Neuronal stem cell (in vitro differentiated cells): ENCODE data around the gene CHD6.

Source experiments
- DNase-seq: peaks from one replicate; pipeline ENCODE4 v3.0.0-alpha.2; 2013; ENCODE audit warnings: low spot score
- H2AFZ ChIP-seq: one replicate; pipeline ENCODE4 v1.6.1; 2013; ENCODE audit warnings: mild to moderate bottlenecking, low read length, inconsistent platforms
- H2AK5ac ChIP-seq: 2 replicates; pipeline ENCODE4 v1.6.1; 2013; ENCODE audit warnings: low read depth, mild to moderate bottlenecking, inconsistent platforms, low read length, moderate library complexity, mixed read lengths
- H2BK120ac ChIP-seq: 2 replicates; pipeline ENCODE4 v1.6.1; 2013; ENCODE audit warnings: low read depth, mild to moderate bottlenecking, inconsistent platforms, low read length, moderate library complexity, mixed read lengths
- H2BK12ac ChIP-seq: one replicate; pipeline ENCODE4 v1.6.1; 2013; ENCODE audit warnings: low read length, inconsistent platforms
- H2BK15ac ChIP-seq: 2 replicates; pipeline ENCODE4 v1.6.1; 2013; ENCODE audit warnings: mild to moderate bottlenecking, low read length, inconsistent platforms, mixed read lengths
- H2BK5ac ChIP-seq: one replicate; pipeline ENCODE4 v1.6.1; 2013; ENCODE audit warnings: inconsistent platforms, mild to moderate bottlenecking, low read length, moderate library complexity
- H3K14ac ChIP-seq: one replicate; pipeline ENCODE4 v1.6.1; 2013; ENCODE audit warnings: low read length, inconsistent platforms
- H3K18ac ChIP-seq: 2 replicates; pipeline ENCODE4 v1.6.1; 2013; ENCODE audit warnings: low read length, inconsistent platforms
- H3K23ac ChIP-seq: 2 replicates; pipeline ENCODE4 v1.6.1; 2013; ENCODE audit warnings: low read depth, mild to moderate bottlenecking, mixed read lengths, low read length, inconsistent platforms; ENCODE audit not compliant: poor library complexity
- H3K27ac ChIP-seq: replicated peaks from 3 replicates; pipeline ENCODE4 v1.5.1; 2013; ENCODE audit warnings: low read length, inconsistent platforms
- H3K27me3 ChIP-seq, 3 experiments: 2 replicates each; pipeline ENCODE4 v1.6.1; 2013; ENCODE audit warnings: low read length in 3 of 3, mild to moderate bottlenecking in 2 of 3, inconsistent platforms in 1 of 3, low read depth in 1 of 3, mixed read lengths in 1 of 3, moderate library complexity in 1 of 3; ENCODE audit not compliant: control insufficient read depth in 3 of 3, insufficient read depth in 3 of 3
- H3K36me3 ChIP-seq, 2 donors: replicated peaks in 1 of 2; 2 replicates each; pipeline ENCODE4 v1.6.1; 2013; ENCODE audit warnings: low read length in 2 of 2; ENCODE audit not compliant: control insufficient read depth in 2 of 2, insufficient read depth in 2 of 2
- H3K4ac ChIP-seq: 2 replicates; pipeline ENCODE4 v1.6.1; 2013; ENCODE audit warnings: inconsistent platforms, mild to moderate bottlenecking, low read length, moderate library complexity
- H3K4me1 ChIP-seq, 2 donors: 1 replicate in 1 of 2; 2 replicates in 1 of 2; pipeline ENCODE4 v1.6.1; 2013; ENCODE audit warnings: low read length in 2 of 2, low read depth in 1 of 2; ENCODE audit not compliant: control insufficient read depth in 2 of 2, insufficient read depth in 1 of 2
- H3K4me2 ChIP-seq: one replicate; pipeline ENCODE4 v1.6.1; 2013; ENCODE audit warnings: mild to moderate bottlenecking, low read length, inconsistent platforms; ENCODE audit not compliant: insufficient read depth, poor library complexity, severe bottlenecking
- H3K4me3 ChIP-seq, 2 donors: 2 replicates each; pipeline ENCODE4 v1.5.1; 2013; ENCODE audit warnings: low read length in 2 of 2, mild to moderate bottlenecking in 2 of 2, inconsistent platforms in 1 of 2, moderate library complexity in 1 of 2
- H3K79me1 ChIP-seq: one replicate; pipeline ENCODE4 v1.6.1; 2013; ENCODE audit warnings: low read depth, mild to moderate bottlenecking, inconsistent platforms, low read length, moderate library complexity
- H3K9ac ChIP-seq: one replicate; pipeline ENCODE4 v1.6.1; 2013; ENCODE audit warnings: mild to moderate bottlenecking, low read depth, low read length, inconsistent platforms; ENCODE audit not compliant: poor library complexity
- H3K9me3 ChIP-seq, 2 donors: replicated peaks in 1 of 2; 2 replicates each; pipeline versions ENCODE3 to v1.6.1; 2013; ENCODE audit warnings: low read length in 2 of 2, mild to moderate bottlenecking in 2 of 2, inconsistent platforms in 1 of 2, low read depth in 1 of 2, mixed read lengths in 1 of 2, moderate library complexity in 1 of 2; ENCODE audit not compliant: control insufficient read depth in 2 of 2, insufficient read depth in 1 of 2
- H4K8ac ChIP-seq: one replicate; pipeline ENCODE4 v1.6.1; 2013; ENCODE audit warnings: low read depth, mild to moderate bottlenecking, inconsistent platforms, low read length, moderate library complexity
- H4K91ac ChIP-seq: one replicate; pipeline ENCODE4 v1.6.1; 2013; ENCODE audit warnings: low read length, low read depth, mild to moderate bottlenecking, inconsistent platforms; ENCODE audit not compliant: poor library complexity
- WGBS, 2 donors: extraction: QIAGEN DNeasy Blood & Tissue Kit; methylation state at CpG; one replicate each; pipeline ENCODE4 v1.1.7; 2013; ENCODE audit warnings: missing lambda C conversion rate in 2 of 2, mixed read lengths in 1 of 2; ENCODE audit not compliant: insufficient read length in 2 of 2, insufficient replicate concordance in 1 of 2; ENCODE audit errors: extremely low coverage in 2 of 2; 5-methylcytosine and 5-hydroxymethylcytosine counted together

The CHD6 gene

GRCh38 chr20:41468994-41469600, 149.1 kb downstream of the CHD6 start:
- Histone ChIP-seq H2AK5ac (no peak overlapping the region), H2BK5ac (no peak overlapping the region), H2BK12ac (no peak overlapping the region), H3K4me3 (no peak overlapping the region), H3K9me3 (peaks cover 4 to 5% of the 10 kb centered on the region in 2 donors), H3K27ac (no peak overlapping the region), H4K8ac (no peak overlapping the region), H3K23ac (peak overlapping the region; percentile 40), H2BK120ac (no peak overlapping the region), H3K79me1 (no peaks in the 10 kb centered on the region), H2BK15ac (no peak overlapping the region), H4K91ac (no peak overlapping the region), H3K14ac (no peak overlapping the region), H3K27me3 (no peaks in the 10 kb centered on the region), H3K9ac (no peak overlapping the region), H2AFZ (no peak overlapping the region), H3K4me1 (no peaks in the 10 kb centered on the region), H3K18ac (no peak overlapping the region), H3K36me3 (peaks cover 18 to 76% of the 10 kb centered on the region in 2 donors), H3K4me2 (no peak overlapping the region), H3K4ac (no peak overlapping the region)
- no peak for DNase-seq
- WGBS, 2 donors: no CpG with 5 or more reads among the region's 5 CpGs

DNA sequence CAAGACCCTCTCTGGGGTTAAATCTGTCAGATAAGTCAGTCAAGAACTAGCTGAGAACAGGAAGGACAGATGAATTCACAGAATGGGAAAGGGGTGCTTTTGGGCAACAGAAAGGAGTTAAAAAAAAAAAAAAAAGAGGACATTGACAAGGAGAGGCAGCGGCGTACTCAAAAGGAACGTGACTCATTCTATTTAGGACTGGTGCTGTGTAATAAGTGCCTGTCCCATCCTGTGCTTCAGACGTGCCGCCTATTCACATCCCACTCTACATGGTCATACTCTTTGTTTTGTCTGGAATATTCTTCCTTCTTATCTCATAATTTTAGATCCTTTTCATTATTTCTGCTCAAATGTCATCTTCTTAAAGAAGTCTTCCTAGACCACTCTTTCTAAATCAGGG, 150.5 kb downstream of the CHD6 start:
- DNase-seq: no peak
- Histone ChIP-seq H3K23ac (no peak overlapping the region), H3K4me2 (no peak overlapping the region), H4K8ac (no peak overlapping the region), H3K4me1 (no peaks in the 10 kb centered on the region), H3K9ac (no peak overlapping the region), H3K79me1 (no peaks in the 10 kb centered on the region), H2BK120ac (no peak overlapping the region), H2AK5ac (no peak overlapping the region), H3K36me3 (peaks cover 17 to 79% of the 10 kb centered on the region in 2 donors), H3K27ac (no peak overlapping the region), H2BK5ac (no peak overlapping the region), H3K27me3 (no peaks in the 10 kb centered on the region), H3K4me3 (no peak overlapping the region), H4K91ac (no peak overlapping the region), H2AFZ (no peak overlapping the region), H2BK15ac (no peak overlapping the region), H3K18ac (no peak overlapping the region), H3K9me3 (peaks cover 4 to 5% of the 10 kb centered on the region in 2 donors), H2BK12ac (no peak overlapping the region), H3K14ac (no peak overlapping the region), H3K4ac (no peak overlapping the region)
- no CpG with 5 or more reads among the region's 5 CpGs for whole genome bisulfite sequencing, 2 donors

GRCh38 chr20:41467220-41467619, 151.0 kb downstream of the CHD6 start:
- Histone ChIP-seq H2AFZ (no peak overlapping the region), H3K9me3 (peaks cover 4 to 5% of the 10 kb centered on the region in 2 donors), H3K4me1 (no peaks in the 10 kb centered on the region), H2BK120ac (no peak overlapping the region), H3K18ac (no peak overlapping the region), H3K27me3 (no peaks in the 10 kb centered on the region), H3K79me1 (no peaks in the 10 kb centered on the region), H3K23ac (no peak overlapping the region), H2BK15ac (no peak overlapping the region), H3K14ac (no peak overlapping the region), H3K4ac (no peak overlapping the region), H2BK5ac (no peak overlapping the region), H2BK12ac (no peak overlapping the region), H3K4me2 (no peak overlapping the region), H4K91ac (no peak overlapping the region), H3K27ac (no peak overlapping the region), H3K9ac (no peak overlapping the region), H4K8ac (no peak overlapping the region), H2AK5ac (no peak overlapping the region), H3K4me3 (no peak overlapping the region), H3K36me3 (peaks cover 17 to 79% of the 10 kb centered on the region in 2 donors)
- WGBS, 2 donors: no CpG with 5 or more reads among the region's 3 CpGs
- DNase-seq: no peak

- Histone ChIP-seq H3K9ac (no peak overlapping the region), H3K27ac (no peak overlapping the region), H2BK15ac (no peak overlapping the region), H2AFZ (no peak overlapping the region), H3K4me1 (no peaks in the 10 kb centered on the region), H2BK5ac (no peak overlapping the region), H3K4me2 (no peak overlapping the region), H3K4ac (no peak overlapping the region), H3K18ac (no peak overlapping the region), H3K27me3 (no peaks in the 10 kb centered on the region), H2AK5ac (no peak overlapping the region), H3K14ac (no peak overlapping the region), H3K79me1 (no peaks in the 10 kb centered on the region), H3K36me3 (peaks cover 15 to 68% of the 10 kb centered on the region in 2 donors), H2BK120ac (no peak overlapping the region), H3K23ac (no peak overlapping the region), H3K9me3 (peaks cover 10 to 18% of the 10 kb centered on the region in 2 donors), H3K4me3 (no peak overlapping the region), H2BK12ac (no peak overlapping the region), H4K91ac (no peak overlapping the region), H4K8ac (no peak overlapping the region)
- no peak for DNase-seq
- WGBS, 2 donors: no CpG with 5 or more reads among the region's 1 CpG
Measured at GRCh38 chr20:41463567-41463966, 154.6 kb downstream of the CHD6 start.
